ENCODE results near the gene PDE11A.

GRCh38 chr2:177671662-177672061, 400.9 kb downstream of the PDE11A start:
- TF ChIP-seq POLR2A (IDR thresholded peaks at IDR 0.05) = no peak
- TF ChIP-seq CTCF (IDR thresholded peaks at IDR 0.05) = no peak

Measured in adrenal gland (tissue), 5 donors.